NCI-H2107 (cell line): ENCODE measurements around the gene OLA1.

Source experiments
- DNase-seq: peaks from one replicate; lab custom pipeline; 2025; lab: John Stamatoyannopoulos, UW

Gene OLA1

GRCh38 chr2:174121175-174121574 lies 127.2 kb downstream of the OLA1 start:
- no peak for DNase-seq

- no peak for DNase-seq
Measured at GRCh38 chr2:174120346-174120745, 128.0 kb downstream of the OLA1 start.

GRCh38 chr2:174117951-174118930 lies 130.1 kb downstream of the OLA1 start:
- DNase-seq = no peak

- DNase-seq = no peak
Measured at GRCh38 chr2:174112073-174112472, 136.3 kb downstream of the OLA1 start.

GRCh38 chr2:174108579-174108978 lies 139.8 kb downstream of the OLA1 start:
- DNase-seq = no peak

GRCh38 chr2:174106736-174107135 lies 141.6 kb downstream of the OLA1 start:
- DNase-seq = no peak

GRCh38 chr2:174094542-174094941 lies 153.8 kb downstream of the OLA1 start:
- DNase-seq = no peak

- no peak for DNase-seq
Measured at GRCh38 chr2:174090476-174090875, 157.9 kb downstream of the OLA1 start.

GRCh38 chr2:174088706-174089460 lies 159.4 kb downstream of the OLA1 start:
- DNase-seq = no peak

- DNase-seq = no peak
Measured at GRCh38 chr2:174086708-174087107, 161.6 kb downstream of the OLA1 start.

GRCh38 chr2:174085781-174086180 lies 162.6 kb downstream of the OLA1 start:
- no peak for DNase-seq

GRCh38 chr2:174083843-174084458 lies 164.4 kb downstream of the OLA1 start:
- no peak for DNase-seq

GRCh38 chr2:174080672-174081121 lies 167.6 kb downstream of the OLA1 start:
- DNase-seq = no peak

GRCh38 chr2:174078275-174078674 lies 170.1 kb downstream of the OLA1 start:
- no peak for DNase-seq

- no peak for DNase-seq
Measured at GRCh38 chr2:174076975-174077374, 171.4 kb downstream of the OLA1 start.

GRCh38 chr2:174076040-174076439 lies 172.3 kb downstream of the OLA1 start:
- no peak for DNase-seq

- no peak for DNase-seq
Measured at GRCh38 chr2:174074831-174075230, 173.5 kb downstream of the OLA1 start.

GRCh38 chr2:174072857-174073256 lies 175.5 kb downstream of the OLA1 start:
- DNase-seq = no peak

- DNase-seq = peak; percentile 23
Measured at GRCh38 chr2:174072069-174072468, 176.3 kb downstream of the OLA1 start.

- DNase-seq = no peak
Measured at GRCh38 chr2:174071321-174071720, 177.0 kb downstream of the OLA1 start.

- DNase-seq = no peak
Measured at GRCh38 chr2:174070281-174070680, 178.1 kb downstream of the OLA1 start.

- no peak for DNase-seq
Measured at GRCh38 chr2:174067815-174068214, 180.5 kb downstream of the OLA1 start.
